Spleen (tissue), 11 donors: ENCODE data around the gene SLC35C1. TPM values are rescaled to one million over a fixed set of nuclear protein-coding genes. Genes with fewer than 3 reads are reported as not detected.
"Not testable (repeated sequence)": the region's sequence is repeated elsewhere in the genome, so short reads cannot be mapped to it uniquely, and the experiment has no call there.

Experiments
- DNase-seq: peaks from one replicate; pipeline ENCODE4 v3.0.0-alpha.2; 2020
- H3K27ac ChIP-seq, 8 donors: fragments of 200-600 bp; sonication (generic) in 7 of 8; 1 replicate in 4 of 8; 2 replicates in 4 of 8; pipeline versions ENCODE4 v1.5.0 to v1.8.0; 2016 to 2021; ENCODE audit warnings: inconsistent platforms in 4 of 8, mild to moderate bottlenecking in 4 of 8, moderate library complexity in 1 of 8
- H3K27me3 ChIP-seq, 7 donors: fragments of 200-600 bp; sonication (generic) in 6 of 7; replicated peaks in 1 of 7; 1 replicate in 4 of 7; 2 replicates in 3 of 7; pipeline versions ENCODE4 v1.5.0 to v1.8.0; 2016 to 2021; ENCODE audit warnings: inconsistent platforms in 3 of 7, mild to moderate bottlenecking in 1 of 7
- H3K36me3 ChIP-seq, 6 donors: fragments of 200-600 bp; sonication (generic) in 5 of 6; 1 replicate in 4 of 6; 2 replicates in 2 of 6; pipeline versions ENCODE4 v1.5.0 to v1.8.0; 2016 to 2021; ENCODE audit warnings: inconsistent platforms in 2 of 6
- H3K4me1 ChIP-seq, 6 donors: fragments of 200-600 bp; sonication (generic) in 5 of 6; 1 replicate in 3 of 6; 2 replicates in 3 of 6; pipeline versions ENCODE4 v1.5.0 to v1.8.0; 2016 to 2021; ENCODE audit warnings: inconsistent platforms in 3 of 6
- H3K4me3 ChIP-seq, 8 donors: fragments of 200-600 bp; sonication (generic) in 7 of 8; 1 replicate in 4 of 8; 2 replicates in 4 of 8; pipeline versions ENCODE4 v1.5.0 to v1.8.0; 2016 to 2021; ENCODE audit warnings: inconsistent platforms in 4 of 8, mild to moderate bottlenecking in 4 of 8, moderate library complexity in 2 of 8
- H3K9me3 ChIP-seq, 8 donors: fragments of 200-600 bp; sonication (generic) in 7 of 8; 1 replicate in 4 of 8; 2 replicates in 4 of 8; pipeline versions ENCODE4 v1.5.0 to v1.8.0; 2016 to 2021; ENCODE audit warnings: inconsistent platforms in 4 of 8
- CTCF ChIP-seq, 11 experiments: fragments of 200-600 bp in 7 of 11; fragments of 450-650 bp in 4 of 11; sonication (generic) in 4 of 11; IDR thresholded peaks in 8 of 11; conservative IDR thresholded peaks in 3 of 11; 1 replicate in 7 of 11; 2 replicates in 4 of 11; pipeline versions ENCODE4 v1.4.0 to v1.8.0; 2016 to 2021; ENCODE audit warnings: antibody characterized with exemption in 11 of 11, inconsistent platforms in 4 of 11, mild to moderate bottlenecking in 1 of 11
- POLR2A ChIP-seq, 3 donors: fragments of 450-650 bp; IDR thresholded peaks; one replicate each; pipeline ENCODE4 v1.5.1; 2017; ENCODE audit warnings: antibody characterized with exemption in 3 of 3, mild to moderate bottlenecking in 1 of 3
- POLR2AphosphoS5 ChIP-seq, 3 donors: sonication (generic); formaldehyde crosslinking; IDR thresholded peaks; one replicate each; pipeline ENCODE4 v1.5.1; 2017; ENCODE audit warnings: antibody characterized with exemption in 3 of 3
- WGBS, 5 donors: extraction: QIAGEN DNeasy Blood & Tissue Kit in 3 of 5; methylation state at CpG; one replicate each; pipeline versions ENCODE4 v1.1.5 to v1.1.7; 2013 to 2018; 5-methylcytosine and 5-hydroxymethylcytosine counted together
- intact Hi-C: fragments of 100-400 bp; cut with DNase I; formaldehyde crosslinking; loops from one replicate; pipeline ENCODE4 v1.15.0; 2023; ENCODE audit warnings: low total_unique reads
- polyA plus RNA-seq, 3 donors: library from polyadenylated mRNA; stranded (reverse); fragments of 200-250 nt; gene quantifications; one replicate each; pipeline ENCODE4 v1.2.1, GENCODE V29; 2013
- total RNA-seq, 7 donors: library from RNA; depleted of rRNA in 3 of 7; stranded (reverse); fragments of >200 nt in 3 of 7; fragmentation: NEBNext Ultra II Directional in 4 of 7; extraction: Animal tissue kit (Norgen Biotek cat#: 25700) in 4 of 7; gene quantifications; one replicate each; pipeline versions ENCODE4 v1.1.0 to v1.2.1, GENCODE V29; 2016 to 2021
- donor health status: healthy with polysubstance abuse.
- donor health status: DM: no; HTN: no; CAD: no; lungs with moderate emphysema.
- donor health status: DM: no; HTN: no; CAD: no.
- donor health status: Bipolar disorder and iron deficiency.
- donor health status: healthy.
- donor health status: DM: no; HTN: no; CAD: no.
- donor health status: DM: yes; HTN: yes; CAD: no.

SLC35C1 gene
- total and polyA plus RNA-seq, 10 donors = 2.8 to 14.2 (median 10.4) TPM

- WGBS, 5 donors = 86 to 100% (median 89%) methylated on average over 4 of the region's 4 CpGs
- Histone ChIP-seq H3K9me3 (no peaks in the 10 kb centered on the region), H3K36me3 (peaks cover 0 to 58% (median 22%) of the 10 kb centered on the region in 6 donors), H3K27ac (no peak overlapping the region), H3K4me1 (peaks cover 26 to 62% (median 52%) of the 10 kb centered on the region in 6 donors), H3K4me3 (peak overlapping the region in 2 of 8 donors; percentile 74 to 90), H3K27me3 (no peaks in the 10 kb centered on the region)
- intact Hi-C loops = no loop called here
- no peak for DNase-seq
- no peak for TF ChIP-seq POLR2A (IDR thresholded peaks at IDR 0.05)
- no peak for TF ChIP-seq POLR2AphosphoS5 (IDR thresholded peaks at IDR 0.05)
- TF ChIP-seq CTCF (IDR thresholded peaks at IDR 0.05 in 8 of 11, conservative IDR thresholded peaks at IDR 0.05 in 3 of 11) = no peak
Measured at GRCh38 chr11:45807792-45808238, 2.9 kb downstream of the SLC35C1 start.

- H3K27ac ChIP-seq, H3K27me3 ChIP-seq, DNase-seq, intact Hi-C loops, H3K4me3 ChIP-seq, H3K9me3 ChIP-seq: not testable (repeated sequence)
- H3K4me1 ChIP-seq = peaks cover 26 to 62% (median 52%) of the 10 kb centered on the region in 6 donors
- 95 to 98% (median 97%) methylated on average over 6 of the region's 6 CpGs for WGBS, 5 donors
- H3K36me3 ChIP-seq = peaks cover 0 to 59% (median 22%) of the 10 kb centered on the region in 6 donors
Measured at GRCh38 chr11:45808427-45808826, 3.5 kb downstream of the SLC35C1 start.

GRCh38 chr11:45809456-45810395, 4.8 kb downstream of the SLC35C1 start:
- WGBS, 5 donors = 68 to 85% (median 74%) methylated on average over 11 of the region's 11 CpGs
- Histone ChIP-seq H3K27ac (no peak overlapping the region), H3K36me3 (peaks cover 0 to 59% (median 22%) of the 10 kb centered on the region in 6 donors), H3K4me1 (peaks cover 26 to 52% (median 44%) of the 10 kb centered on the region in 6 donors), H3K4me3 (no peak overlapping the region), H3K27me3 (no peaks in the 10 kb centered on the region), H3K9me3 (no peaks in the 10 kb centered on the region)
- TF ChIP-seq POLR2A (IDR thresholded peaks at IDR 0.05) = no peak
- no peak for TF ChIP-seq POLR2AphosphoS5 (IDR thresholded peaks at IDR 0.05)
- no peak for TF ChIP-seq CTCF (IDR thresholded peaks at IDR 0.05 in 8 of 11, conservative IDR thresholded peaks at IDR 0.05 in 3 of 11)
- intact Hi-C loops = no loop called here
- DNase-seq = no peak

GRCh38 chr11:45810431-45811108, 5.6 kb downstream of the SLC35C1 start:
- peaks cover 0 to 59% (median 22%) of the 10 kb centered on the region in 6 donors for H3K36me3 ChIP-seq
- TF ChIP-seq CTCF (IDR thresholded peaks at IDR 0.05 in 8 of 11, conservative IDR thresholded peaks at IDR 0.05 in 3 of 11) (no peak), POLR2A (IDR thresholded peaks at IDR 0.05) (no peak), POLR2AphosphoS5 (IDR thresholded peaks at IDR 0.05) (no peak)
- no peak for DNase-seq
- H3K4me3 ChIP-seq = no peak overlapping the region
- no peaks in the 10 kb centered on the region for H3K9me3 ChIP-seq
- no peaks in the 10 kb centered on the region for H3K27me3 ChIP-seq
- intact Hi-C loops = no loop called here
- 92 to 96% (median 95%) methylated on average over 23 of the region's 23 CpGs for WGBS, 5 donors
- H3K27ac ChIP-seq = no peak overlapping the region
- H3K4me1 ChIP-seq = peaks cover 23 to 49% (median 42%) of the 10 kb centered on the region in 6 donors
